Activated naive CD8-positive, alpha-beta T cell treated with anti-CD3 and anti-CD28 coated beads, Interleukin-2, amount 50 U/mL, for 16 hours (primary cell): ENCODE results near the gene GABRA4.

Experiments
- DNase-seq: peaks from one replicate; pipeline ENCODE4 v3.0.0-alpha.2; 2020; ENCODE audit warnings: low read depth, low spot score

The GABRA4 gene

GRCh38 chr4:46993075-46994006 lies at the start of gene GABRA4:
TSS of gene GABRA4 (minus strand) at chr4:46993581. CDS start at chr4:46993424, 157 bp downstream.
- DNase-seq, result no peak

GRCh38 chr4:47040828-47041227 lies 47.4 kb upstream of the GABRA4 start:
- DNase-seq, result no peak

- DNase-seq, result no peak
These were observed 44.9 kb upstream of the GABRA4 start for GRCh38 chr4:47038263-47038662.

- DNase-seq, result no peak
These were observed 39.2 kb upstream of the GABRA4 start for GRCh38 chr4:47032405-47033106.

GRCh38 chr4:47031751-47032404 lies 38.5 kb upstream of the GABRA4 start:
- no peak for DNase-seq

- DNase-seq, result no peak
These were observed 37.8 kb upstream of the GABRA4 start, which contains the start of gene GABRB1 for GRCh38 chr4:47031011-47031678. TSS of gene GABRB1 (plus strand) at chr4:47031567.

GRCh38 chr4:47017494-47017893 lies 24.1 kb upstream of the GABRA4 start:
- DNase-seq, result no peak

- DNase-seq, result no peak
These were observed 23.7 kb upstream of the GABRA4 start for GRCh38 chr4:47017081-47017480.

- no peak for DNase-seq
These were observed 20.0 kb upstream of the GABRA4 start for GRCh38 chr4:47013373-47013772.

GRCh38 chr4:47012676-47013075 lies 19.3 kb upstream of the GABRA4 start:
- DNase-seq, result no peak

GRCh38 chr4:47010912-47011446 lies 17.6 kb upstream of the GABRA4 start:
- DNase-seq, result no peak

GRCh38 chr4:47010347-47010911 lies 17.0 kb upstream of the GABRA4 start:
- no peak for DNase-seq

- DNase-seq, result no peak
These were observed 9.2 kb upstream of the GABRA4 start for GRCh38 chr4:47002580-47002979.

- no peak for DNase-seq
These were observed 7.0 kb upstream of the GABRA4 start for GRCh38 chr4:47000406-47000805.

- no peak for DNase-seq
These were observed 6.2 kb upstream of the GABRA4 start for GRCh38 chr4:46999566-46999965.

- DNase-seq, result no peak
These were observed 625 bp upstream of the GABRA4 start for GRCh38 chr4:46994007-46994405.

- DNase-seq, result no peak
These were observed 1.0 kb downstream of the GABRA4 start for GRCh38 chr4:46992338-46992737.

- no peak for DNase-seq
These were observed 6.3 kb downstream of the GABRA4 start for GRCh38 chr4:46986922-46987638.

GRCh38 chr4:46984781-46985180 lies 8.6 kb downstream of the GABRA4 start:
- DNase-seq, result no peak

- DNase-seq, result no peak
These were observed 12.5 kb downstream of the GABRA4 start for GRCh38 chr4:46980851-46981250.
